Fibroblast of lung (primary cell): ENCODE results near the gene CCDC157. TPM values are rescaled to one million over a fixed set of nuclear protein-coding genes. Genes with fewer than 3 reads are reported as not detected.

Experiments
- DNase-seq, 2 donors: peaks; one replicate each; pipeline versions ENCODE4 v3.0.0 to v3.0.0-alpha.2; 2010; ENCODE audit warnings: low read depth in 2 of 2
- H2AFZ ChIP-seq: 2 replicates; pipeline ENCODE4 v1.5.1; 2012; ENCODE audit warnings: low read length, control low read depth, inconsistent platforms
- H3K27ac ChIP-seq: 2 replicates; pipeline ENCODE4 v1.5.1; 2011; ENCODE audit warnings: low read length, control low read depth; ENCODE audit not compliant: insufficient read depth
- H3K27me3 ChIP-seq: 2 replicates; pipeline ENCODE4 v1.5.1; 2011; ENCODE audit warnings: mild to moderate bottlenecking, low read length; ENCODE audit not compliant: control insufficient read depth, insufficient read depth
- H3K36me3 ChIP-seq: 2 replicates; pipeline ENCODE4 v1.5.1; 2011; ENCODE audit warnings: low read length; ENCODE audit not compliant: control insufficient read depth, insufficient read depth
- H3K4me1 ChIP-seq: 2 replicates; pipeline ENCODE4 v1.5.1; 2011; ENCODE audit warnings: low read length; ENCODE audit not compliant: control insufficient read depth, insufficient read depth; ENCODE audit errors: extremely low read depth
- H3K4me2 ChIP-seq: 2 replicates; pipeline ENCODE4 v1.5.1; 2011; ENCODE audit warnings: low read length, control low read depth; ENCODE audit not compliant: insufficient read depth; ENCODE audit errors: extremely low read depth
- H3K4me3 ChIP-seq, 4 experiments: fragments of 200-600 bp in 1 of 4; sonication (generic) in 1 of 4; replicated peaks in 1 of 4; 2 replicates each; pipeline ENCODE4 v1.5.1; 2011 to 2016; ENCODE audit warnings: low read length in 4 of 4, low read depth in 3 of 4, mild to moderate bottlenecking in 3 of 4, control low read depth in 2 of 4, inconsistent platforms in 1 of 4, mixed read lengths in 1 of 4; ENCODE audit not compliant: insufficient read depth in 1 of 4; ENCODE audit errors: control extremely low read depth in 1 of 4
- H3K79me2 ChIP-seq: 2 replicates; pipeline ENCODE4 v1.5.1; 2012; ENCODE audit warnings: mild to moderate bottlenecking, low read length, inconsistent platforms; ENCODE audit not compliant: control insufficient read depth, insufficient read depth
- H3K9ac ChIP-seq: 2 replicates; pipeline ENCODE4 v1.5.1; 2011; ENCODE audit warnings: mild to moderate bottlenecking, low read length, control low read depth; ENCODE audit not compliant: insufficient read depth
- H3K9me3 ChIP-seq: 2 replicates; pipeline ENCODE4 v1.5.1; 2012; ENCODE audit warnings: low read depth, low read length; ENCODE audit not compliant: control insufficient read depth, insufficient read depth
- H4K20me1 ChIP-seq: 2 replicates; pipeline ENCODE4 v1.5.1; 2011; ENCODE audit warnings: low read length; ENCODE audit not compliant: control insufficient read depth, insufficient read depth; ENCODE audit errors: extremely low read depth
- EZH2 ChIP-seq: IDR thresholded peaks from 2 replicates; pipeline ENCODE4 v1.5.1; 2012; ENCODE audit warnings: low read length, control low read depth, mild to moderate bottlenecking; ENCODE audit errors: missing control alignments
- polyA plus RNA-seq, 2 donors: library from polyadenylated mRNA; depleted of rRNA in 1 of 2; stranded (reverse) in 1 of 2; unstranded in 1 of 2; fragments of >200 nt; gene quantifications; 2 replicates each; pipeline ENCODE4 v1.2.1, GENCODE V29; 2011 to 2012; ENCODE audit warnings: missing spikeins in 1 of 2
- total RNA-seq: library from RNA; depleted of rRNA; stranded (reverse); fragments of >200 nt; gene quantifications from 2 replicates; pipeline ENCODE4 v1.2.1, GENCODE V29; 2014
- TF ChIP-seq, protein P1 (sequence below), 2 donors: IDR thresholded peaks in 1 of 2; conservative IDR thresholded peaks in 1 of 2; 1 replicate in 1 of 2; 2 replicates in 1 of 2; pipeline ENCODE4 v1.5.1; 2011 to 2012; ENCODE audit warnings: low read length in 2 of 2, control low read depth in 1 of 2, inconsistent platforms in 1 of 2, low read depth in 1 of 2, mild to moderate bottlenecking in 1 of 2

The CCDC157 gene
- total and polyA plus RNA-seq, 2 donors (not counting 1 experiment from before 2014, with no cell fraction given) = 0.77 to 1.5 TPM

DNA sequence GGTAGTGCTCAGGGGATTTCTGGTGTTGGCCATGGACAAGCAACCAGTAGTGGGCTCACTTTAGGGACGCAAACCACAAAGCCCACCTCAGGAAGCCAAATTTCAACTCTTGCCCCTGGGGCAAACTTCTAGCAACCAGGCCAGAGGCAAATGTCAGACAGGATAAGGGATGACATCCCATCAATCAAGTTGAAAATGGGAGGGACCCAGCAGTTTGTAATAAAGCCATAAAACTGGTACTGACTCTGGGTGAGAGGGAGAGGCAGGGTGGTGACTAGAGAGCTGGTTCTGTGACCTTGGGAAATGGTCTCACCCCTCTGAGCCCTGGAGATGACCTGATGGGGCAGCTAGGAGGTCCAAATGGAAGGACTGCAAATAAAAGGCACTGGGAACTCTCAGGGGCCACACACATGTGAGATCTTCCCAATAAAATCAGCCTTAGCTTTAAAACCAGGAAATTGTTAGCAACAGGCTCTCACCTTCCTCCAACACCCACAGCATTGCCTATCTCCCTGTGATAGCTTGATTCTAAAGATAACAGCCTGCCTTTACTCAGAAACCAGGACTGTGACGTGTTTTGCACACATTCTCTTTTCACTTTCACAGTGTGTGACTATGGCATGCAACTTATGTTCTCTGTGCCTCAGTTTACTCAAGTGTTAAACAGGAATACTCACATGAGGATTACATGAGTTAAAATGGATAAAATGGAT is 23.7 kb upstream of the CCDC157 start:
- Histone ChIP-seq H3K9ac (no peak overlapping the region), H3K4me1 (no peaks in the 10 kb centered on the region), H3K4me2 (no peak overlapping the region), H4K20me1 (no peaks in the 10 kb centered on the region), H3K27ac (no peak overlapping the region), H3K4me3 (no peak overlapping the region), H2AFZ (no peak overlapping the region), H3K27me3 (no peaks in the 10 kb centered on the region), H3K9me3 (no peaks in the 10 kb centered on the region), H3K36me3 (peaks cover 35% of the 10 kb centered on the region), H3K79me2 (no peaks in the 10 kb centered on the region)
- DNase-seq = no peak
- TF ChIP-seq, protein P1, sequence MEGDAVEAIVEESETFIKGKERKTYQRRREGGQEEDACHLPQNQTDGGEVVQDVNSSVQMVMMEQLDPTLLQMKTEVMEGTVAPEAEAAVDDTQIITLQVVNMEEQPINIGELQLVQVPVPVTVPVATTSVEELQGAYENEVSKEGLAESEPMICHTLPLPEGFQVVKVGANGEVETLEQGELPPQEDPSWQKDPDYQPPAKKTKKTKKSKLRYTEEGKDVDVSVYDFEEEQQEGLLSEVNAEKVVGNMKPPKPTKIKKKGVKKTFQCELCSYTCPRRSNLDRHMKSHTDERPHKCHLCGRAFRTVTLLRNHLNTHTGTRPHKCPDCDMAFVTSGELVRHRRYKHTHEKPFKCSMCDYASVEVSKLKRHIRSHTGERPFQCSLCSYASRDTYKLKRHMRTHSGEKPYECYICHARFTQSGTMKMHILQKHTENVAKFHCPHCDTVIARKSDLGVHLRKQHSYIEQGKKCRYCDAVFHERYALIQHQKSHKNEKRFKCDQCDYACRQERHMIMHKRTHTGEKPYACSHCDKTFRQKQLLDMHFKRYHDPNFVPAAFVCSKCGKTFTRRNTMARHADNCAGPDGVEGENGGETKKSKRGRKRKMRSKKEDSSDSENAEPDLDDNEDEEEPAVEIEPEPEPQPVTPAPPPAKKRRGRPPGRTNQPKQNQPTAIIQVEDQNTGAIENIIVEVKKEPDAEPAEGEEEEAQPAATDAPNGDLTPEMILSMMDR (conservative IDR thresholded peaks at IDR 0.05 in 1 of 2, IDR thresholded peaks at IDR 0.05 in 1 of 2; ENCODE audit: low read depth in 1 of 2, low read length in 2 of 2) = no peak
- no peak for TF ChIP-seq EZH2

GRCh38 chr22:30333707-30334087 is 23.1 kb upstream of the CCDC157 start:
- H3K36me3 ChIP-seq = peaks cover 38% of the 10 kb centered on the region
- no peak overlapping the region for H3K27ac ChIP-seq
- H3K4me2 ChIP-seq = no peak overlapping the region
- no peaks in the 10 kb centered on the region for H3K9me3 ChIP-seq
- H3K4me1 ChIP-seq = no peaks in the 10 kb centered on the region
- no peak overlapping the region for H2AFZ ChIP-seq
- H3K9ac ChIP-seq = no peak overlapping the region
- H3K79me2 ChIP-seq = no peaks in the 10 kb centered on the region
- TF ChIP-seq, protein P1 (conservative IDR thresholded peaks at IDR 0.05 in 1 of 2, IDR thresholded peaks at IDR 0.05 in 1 of 2; ENCODE audit: low read depth in 1 of 2, low read length in 2 of 2) = no peak
- no peak for TF ChIP-seq EZH2
- no peaks in the 10 kb centered on the region for H4K20me1 ChIP-seq
- H3K4me3 ChIP-seq = no peak overlapping the region
- no peak for DNase-seq
- no peaks in the 10 kb centered on the region for H3K27me3 ChIP-seq

- TF ChIP-seq, protein P1 (conservative IDR thresholded peaks at IDR 0.05 in 1 of 2, IDR thresholded peaks at IDR 0.05 in 1 of 2; ENCODE audit: low read depth in 1 of 2, low read length in 2 of 2) = no peak
- TF ChIP-seq EZH2 = no peak
- H3K9me3 ChIP-seq = no peaks in the 10 kb centered on the region
- no peak overlapping the region for H3K4me3 ChIP-seq
- H3K4me1 ChIP-seq = no peaks in the 10 kb centered on the region
- H4K20me1 ChIP-seq = no peaks in the 10 kb centered on the region
- H3K9ac ChIP-seq = no peak overlapping the region
- DNase-seq = no peak
- no peak overlapping the region for H3K27ac ChIP-seq
- H3K4me2 ChIP-seq = no peak overlapping the region
- H3K36me3 ChIP-seq = peaks cover 43% of the 10 kb centered on the region
- H3K27me3 ChIP-seq = no peaks in the 10 kb centered on the region
- H2AFZ ChIP-seq = no peak overlapping the region
- H3K79me2 ChIP-seq = no peaks in the 10 kb centered on the region
These were observed 22.2 kb upstream of the CCDC157 start for GRCh38 chr22:30334646-30335045.
